Neuronal stem cell (in vitro differentiated cells): ENCODE data around the gene RAB44.

Experiments
- DNase-seq: peaks from one replicate; pipeline ENCODE4 v3.0.0-alpha.2; 2013; ENCODE audit warnings: low spot score
- H2AFZ ChIP-seq: one replicate; pipeline ENCODE4 v1.6.1; 2013; ENCODE audit warnings: mild to moderate bottlenecking, low read length, inconsistent platforms
- H2AK5ac ChIP-seq: 2 replicates; pipeline ENCODE4 v1.6.1; 2013; ENCODE audit warnings: low read depth, mild to moderate bottlenecking, inconsistent platforms, low read length, moderate library complexity, mixed read lengths
- H2BK120ac ChIP-seq: 2 replicates; pipeline ENCODE4 v1.6.1; 2013; ENCODE audit warnings: low read depth, mild to moderate bottlenecking, inconsistent platforms, low read length, moderate library complexity, mixed read lengths
- H2BK12ac ChIP-seq: one replicate; pipeline ENCODE4 v1.6.1; 2013; ENCODE audit warnings: low read length, inconsistent platforms
- H2BK15ac ChIP-seq: 2 replicates; pipeline ENCODE4 v1.6.1; 2013; ENCODE audit warnings: mild to moderate bottlenecking, low read length, inconsistent platforms, mixed read lengths
- H2BK5ac ChIP-seq: one replicate; pipeline ENCODE4 v1.6.1; 2013; ENCODE audit warnings: inconsistent platforms, mild to moderate bottlenecking, low read length, moderate library complexity
- H3K14ac ChIP-seq: one replicate; pipeline ENCODE4 v1.6.1; 2013; ENCODE audit warnings: low read length, inconsistent platforms
- H3K18ac ChIP-seq: 2 replicates; pipeline ENCODE4 v1.6.1; 2013; ENCODE audit warnings: low read length, inconsistent platforms
- H3K23ac ChIP-seq: 2 replicates; pipeline ENCODE4 v1.6.1; 2013; ENCODE audit warnings: low read depth, mild to moderate bottlenecking, mixed read lengths, low read length, inconsistent platforms; ENCODE audit not compliant: poor library complexity
- H3K27ac ChIP-seq: replicated peaks from 3 replicates; pipeline ENCODE4 v1.5.1; 2013; ENCODE audit warnings: low read length, inconsistent platforms
- H3K27me3 ChIP-seq, 3 experiments: 2 replicates each; pipeline ENCODE4 v1.6.1; 2013; ENCODE audit warnings: low read length in 3 of 3, mild to moderate bottlenecking in 2 of 3, inconsistent platforms in 1 of 3, low read depth in 1 of 3, mixed read lengths in 1 of 3, moderate library complexity in 1 of 3; ENCODE audit not compliant: control insufficient read depth in 3 of 3, insufficient read depth in 3 of 3
- H3K36me3 ChIP-seq, 2 donors: replicated peaks in 1 of 2; 2 replicates each; pipeline ENCODE4 v1.6.1; 2013; ENCODE audit warnings: low read length in 2 of 2; ENCODE audit not compliant: control insufficient read depth in 2 of 2, insufficient read depth in 2 of 2
- H3K4ac ChIP-seq: 2 replicates; pipeline ENCODE4 v1.6.1; 2013; ENCODE audit warnings: inconsistent platforms, mild to moderate bottlenecking, low read length, moderate library complexity
- H3K4me1 ChIP-seq, 2 donors: 1 replicate in 1 of 2; 2 replicates in 1 of 2; pipeline ENCODE4 v1.6.1; 2013; ENCODE audit warnings: low read length in 2 of 2, low read depth in 1 of 2; ENCODE audit not compliant: control insufficient read depth in 2 of 2, insufficient read depth in 1 of 2
- H3K4me2 ChIP-seq: one replicate; pipeline ENCODE4 v1.6.1; 2013; ENCODE audit warnings: mild to moderate bottlenecking, low read length, inconsistent platforms; ENCODE audit not compliant: insufficient read depth, poor library complexity, severe bottlenecking
- H3K4me3 ChIP-seq, 2 donors: 2 replicates each; pipeline ENCODE4 v1.5.1; 2013; ENCODE audit warnings: low read length in 2 of 2, mild to moderate bottlenecking in 2 of 2, inconsistent platforms in 1 of 2, moderate library complexity in 1 of 2
- H3K79me1 ChIP-seq: one replicate; pipeline ENCODE4 v1.6.1; 2013; ENCODE audit warnings: low read depth, mild to moderate bottlenecking, inconsistent platforms, low read length, moderate library complexity
- H3K9ac ChIP-seq: one replicate; pipeline ENCODE4 v1.6.1; 2013; ENCODE audit warnings: mild to moderate bottlenecking, low read depth, low read length, inconsistent platforms; ENCODE audit not compliant: poor library complexity
- H3K9me3 ChIP-seq, 2 donors: replicated peaks in 1 of 2; 2 replicates each; pipeline versions ENCODE3 to v1.6.1; 2013; ENCODE audit warnings: low read length in 2 of 2, mild to moderate bottlenecking in 2 of 2, inconsistent platforms in 1 of 2, low read depth in 1 of 2, mixed read lengths in 1 of 2, moderate library complexity in 1 of 2; ENCODE audit not compliant: control insufficient read depth in 2 of 2, insufficient read depth in 1 of 2
- H4K8ac ChIP-seq: one replicate; pipeline ENCODE4 v1.6.1; 2013; ENCODE audit warnings: low read depth, mild to moderate bottlenecking, inconsistent platforms, low read length, moderate library complexity
- H4K91ac ChIP-seq: one replicate; pipeline ENCODE4 v1.6.1; 2013; ENCODE audit warnings: low read length, low read depth, mild to moderate bottlenecking, inconsistent platforms; ENCODE audit not compliant: poor library complexity
- WGBS, 2 donors: extraction: QIAGEN DNeasy Blood & Tissue Kit; methylation state at CpG; one replicate each; pipeline ENCODE4 v1.1.7; 2013; ENCODE audit warnings: missing lambda C conversion rate in 2 of 2, mixed read lengths in 1 of 2; ENCODE audit not compliant: insufficient read length in 2 of 2, insufficient replicate concordance in 1 of 2; ENCODE audit errors: extremely low coverage in 2 of 2; 5-methylcytosine and 5-hydroxymethylcytosine counted together

RAB44 gene

GRCh38 chr6:36698196-36698595, 570 bp downstream of the RAB44 start:
- Histone ChIP-seq H3K4me1 (no peaks in the 10 kb centered on the region), H2AK5ac (no peak overlapping the region), H2BK15ac (no peak overlapping the region), H3K4me2 (no peak overlapping the region), H3K4ac (no peak overlapping the region), H3K4me3 (no peak overlapping the region), H3K27me3 (peaks cover 0 to 24% (median 0%) of the 10 kb centered on the region in 3 experiments), H4K8ac (no peak overlapping the region), H3K27ac (no peak overlapping the region), H2BK5ac (no peak overlapping the region), H3K18ac (no peak overlapping the region), H2AFZ (no peak overlapping the region), H3K9ac (no peak overlapping the region), H3K79me1 (no peaks in the 10 kb centered on the region), H2BK12ac (no peak overlapping the region), H3K23ac (no peak overlapping the region), H3K36me3 (no peaks in the 10 kb centered on the region), H3K14ac (no peak overlapping the region), H3K9me3 (no peaks in the 10 kb centered on the region), H4K91ac (no peak overlapping the region), H2BK120ac (no peak overlapping the region)
- DNase-seq, result no peak
- WGBS, 2 donors, result no CpG with 5 or more reads among the region's 6 CpGs

- H3K36me3 ChIP-seq, result no peaks in the 10 kb centered on the region
- no peaks in the 10 kb centered on the region for H3K9me3 ChIP-seq
- peak overlapping the region; percentile 14 for H3K14ac ChIP-seq
- H2BK15ac ChIP-seq, result peak overlapping the region; percentile 68
- no peak overlapping the region for H3K23ac ChIP-seq
- no peak overlapping the region for H2BK12ac ChIP-seq
- H2BK5ac ChIP-seq, result no peak overlapping the region
- H4K91ac ChIP-seq, result no peak overlapping the region
- DNase-seq, result no peak
- H3K4ac ChIP-seq, result no peak overlapping the region
- H2AK5ac ChIP-seq, result no peak overlapping the region
- no peak overlapping the region for H3K9ac ChIP-seq
- H3K18ac ChIP-seq, result no peak overlapping the region
- H3K79me1 ChIP-seq, result no peaks in the 10 kb centered on the region
- peaks cover 0 to 26% (median 0%) of the 10 kb centered on the region in 3 experiments for H3K27me3 ChIP-seq
- H3K27ac ChIP-seq, result no peak overlapping the region
- no peaks in the 10 kb centered on the region for H3K4me1 ChIP-seq
- no peak overlapping the region for H3K4me2 ChIP-seq
- peak overlapping the region; percentile 33 for H4K8ac ChIP-seq
- H2BK120ac ChIP-seq, result no peak overlapping the region
- H2AFZ ChIP-seq, result no peak overlapping the region
- H3K4me3 ChIP-seq, result no peak overlapping the region
- no CpG with 5 or more reads among the region's 8 CpGs for WGBS, 2 donors
Observed at GRCh38 chr6:36698871-36699271, 1.2 kb downstream of the RAB44 start.

DNA sequence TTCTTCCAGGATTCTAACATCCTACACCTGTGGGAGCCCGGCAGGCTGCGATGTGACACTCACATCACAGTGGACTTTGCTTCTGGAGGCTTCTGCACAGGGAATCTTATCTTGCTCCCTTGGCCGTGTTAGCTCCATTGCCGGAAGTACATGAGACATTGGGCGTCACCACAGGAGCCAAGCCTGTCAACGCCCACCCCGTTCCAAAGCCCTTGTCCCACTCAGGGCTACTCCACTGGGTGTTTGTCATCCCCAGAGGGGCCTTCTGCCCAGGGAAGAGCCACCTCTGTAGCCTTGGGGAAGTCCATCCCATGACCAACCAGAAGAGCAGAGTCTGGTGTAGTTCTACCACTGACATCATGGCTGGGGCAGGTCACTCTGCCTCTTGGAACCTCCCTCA, 1.7 kb downstream of the RAB44 start:
- Histone ChIP-seq H2BK120ac (no peak overlapping the region), H3K4me3 (no peak overlapping the region), H3K14ac (no peak overlapping the region), H3K36me3 (no peaks in the 10 kb centered on the region), H4K91ac (no peak overlapping the region), H2BK5ac (no peak overlapping the region), H3K79me1 (no peaks in the 10 kb centered on the region), H3K9me3 (no peaks in the 10 kb centered on the region), H3K9ac (no peak overlapping the region), H2BK15ac (no peak overlapping the region), H3K4me1 (no peaks in the 10 kb centered on the region), H2AFZ (no peak overlapping the region), H3K18ac (no peak overlapping the region), H3K4me2 (no peak overlapping the region), H3K27ac (no peak overlapping the region), H2AK5ac (no peak overlapping the region), H4K8ac (no peak overlapping the region), H2BK12ac (no peak overlapping the region), H3K4ac (no peak overlapping the region), H3K27me3 (peaks cover 0 to 30% (median 0%) of the 10 kb centered on the region in 3 experiments), H3K23ac (no peak overlapping the region)
- DNase-seq, result no peak
- no CpG with 5 or more reads among the region's 7 CpGs for WGBS, 2 donors

DNA sequence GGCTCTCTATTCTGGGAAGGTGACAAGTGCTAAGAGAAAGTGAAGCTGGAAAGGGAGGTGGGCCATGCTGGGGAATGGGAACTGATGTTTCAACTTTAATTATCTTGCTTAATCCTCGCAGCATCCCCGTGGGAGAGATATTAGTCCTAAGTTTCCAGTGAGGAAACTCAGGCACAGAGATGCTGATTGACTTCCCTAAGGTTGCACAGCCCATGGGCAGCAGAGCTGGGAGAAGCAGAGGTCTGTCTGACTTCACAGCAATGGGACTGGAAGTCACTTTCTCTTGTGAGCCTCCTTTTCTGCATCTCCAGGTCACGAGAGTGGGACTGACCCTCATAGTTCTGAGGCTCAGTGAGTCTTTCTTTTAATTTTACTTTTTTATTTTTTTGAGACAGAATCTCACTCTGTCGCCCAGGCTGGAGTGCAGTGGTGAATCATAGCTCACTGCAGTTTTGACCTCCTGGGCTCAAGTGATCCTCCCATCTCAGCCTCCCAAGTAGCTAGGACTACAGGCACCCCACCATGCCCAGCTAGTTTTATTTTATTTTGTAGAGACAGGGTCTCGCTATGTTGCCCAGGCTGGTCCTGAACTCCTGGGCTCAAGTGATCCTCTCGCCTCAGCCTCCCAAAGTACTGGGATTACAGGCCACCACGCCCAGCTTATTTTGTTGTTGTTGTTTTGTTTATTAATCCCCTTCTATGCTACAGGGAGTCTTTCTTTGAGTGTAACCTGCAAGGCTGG, 2.6 kb downstream of the RAB44 start:
- Histone ChIP-seq H4K91ac (no peak overlapping the region), H2AK5ac (no peak overlapping the region), H3K27ac (no peak overlapping the region), H3K4me2 (no peak overlapping the region), H3K4me1 (no peaks in the 10 kb centered on the region), H2BK120ac (no peak overlapping the region), H3K79me1 (no peaks in the 10 kb centered on the region), H3K14ac (no peak overlapping the region), H2AFZ (no peak overlapping the region), H3K23ac (no peak overlapping the region), H4K8ac (no peak overlapping the region), H2BK15ac (no peak overlapping the region), H3K4me3 (no peak overlapping the region), H2BK12ac (no peak overlapping the region), H2BK5ac (no peak overlapping the region), H3K9me3 (no peaks in the 10 kb centered on the region), H3K4ac (no peak overlapping the region), H3K36me3 (no peaks in the 10 kb centered on the region), H3K27me3 (peaks cover 0 to 33% (median 0%) of the 10 kb centered on the region in 3 experiments), H3K9ac (no peak overlapping the region), H3K18ac (no peak overlapping the region)
- DNase-seq, result no peak
- no CpG with 5 or more reads among the region's 7 CpGs for WGBS, 2 donors
